Thyroid gland (tissue), 4 donors: Measurements from ENCODE around the gene NSG1.

Experiments used
- CTCF ChIP-seq, 6 experiments: fragments of 200-600 bp in 3 of 6; fragments of 450-650 bp in 3 of 6; sonication (generic) in 3 of 6; IDR thresholded peaks; one replicate each; pipeline ENCODE4 v1.5.1; 2016 to 2019; ENCODE audit warnings: antibody characterized with exemption in 6 of 6, mild to moderate bottlenecking in 2 of 6, inconsistent platforms in 1 of 6, moderate library complexity in 1 of 6
- POLR2A ChIP-seq, 2 donors: fragments of 450-650 bp; IDR thresholded peaks; one replicate each; pipeline ENCODE4 v1.6.1; 2017; ENCODE audit warnings: antibody characterized with exemption in 2 of 2, mild to moderate bottlenecking in 2 of 2, moderate library complexity in 1 of 2

- TF ChIP-seq CTCF (IDR thresholded peaks at IDR 0.05): no peak
- TF ChIP-seq POLR2A (IDR thresholded peaks at IDR 0.05): no peak
Measured at GRCh38 chr4:4390515-4391240, 3.8 kb downstream of the NSG1 start.
